HG02798 (cell line): ENCODE results near the gene POPDC2.
A peak's percentile ranks its signal among the peaks of the same experiment; 100 is the strongest.
"Not testable (repeated sequence)": the region's sequence is repeated elsewhere in the genome, so short reads cannot be mapped to it uniquely, and the experiment has no call there.

Experiments
- ATAC-seq: cut with Tn5 transposase; IDR thresholded peaks from one replicate; pipeline ENCODE4 v1.9.1; 2021; ENCODE audit warnings: mild to moderate bottlenecking; ENCODE audit not compliant: unreplicated experiment, poor library complexity

POPDC2 gene

GRCh38 chr3:119660474-119661440 lies at the start of gene POPDC2:
POPDC2 (minus strand) TSS chr3:119660589; CDS start chr3:119660423, 166 bp downstream.
- no peak for ATAC-seq

GRCh38 chr3:119703820-119704531 lies 43.6 kb upstream of the POPDC2 start:
- ATAC-seq = no peak

- peak; percentile 87 for ATAC-seq
Measured at GRCh38 chr3:119702530-119703527, 42.4 kb upstream of the POPDC2 start, which contains the start of gene CFAP91. CFAP91 (plus strand) TSS chr3:119703022; CDS start chr3:119703099, 77 bp downstream.

- ATAC-seq = peak; percentile 17
Measured at GRCh38 chr3:119700920-119701734, 40.7 kb upstream of the POPDC2 start.

GRCh38 chr3:119700269-119700919 lies 40.0 kb upstream of the POPDC2 start:
- peak; percentile 51 for ATAC-seq

- peak; percentile 55 for ATAC-seq
Measured at GRCh38 chr3:119697394-119697793, 37.0 kb upstream of the POPDC2 start.

- ATAC-seq = no peak
Measured at GRCh38 chr3:119695480-119695879, 35.1 kb upstream of the POPDC2 start.

- ATAC-seq = no peak
Measured at GRCh38 chr3:119690043-119690656, 29.8 kb upstream of the POPDC2 start.

GRCh38 chr3:119683421-119683820 lies 23.0 kb upstream of the POPDC2 start:
- ATAC-seq = no peak

- peak; percentile 29 for ATAC-seq
Measured at GRCh38 chr3:119681279-119681678, 20.9 kb upstream of the POPDC2 start.

GRCh38 chr3:119679874-119680273 lies 19.5 kb upstream of the POPDC2 start:
- no peak for ATAC-seq

- ATAC-seq = not testable (repeated sequence)
Measured at GRCh38 chr3:119678209-119678608, 17.8 kb upstream of the POPDC2 start.

- no peak for ATAC-seq
Measured at GRCh38 chr3:119677641-119677934, 17.2 kb upstream of the POPDC2 start.

GRCh38 chr3:119676771-119677640 lies 16.6 kb upstream of the POPDC2 start, which contains the start of gene COX17:
COX17 (minus strand) TSS chr3:119677406; CDS start chr3:119677310, 96 bp downstream.
- ATAC-seq = peak; percentile 93

- ATAC-seq = no peak
Measured at GRCh38 chr3:119676020-119676419, 15.6 kb upstream of the POPDC2 start.

GRCh38 chr3:119675188-119675874 lies 14.9 kb upstream of the POPDC2 start:
- ATAC-seq = no peak

GRCh38 chr3:119673875-119674274 lies 13.5 kb upstream of the POPDC2 start:
- ATAC-seq = no peak
